ENCODE measurements around the gene ARID5B.

GRCh38 chr10:62112963-62113362 is 211.5 kb downstream of the ARID5B start:
- TF ChIP-seq ZNF232 (CRISPR knock-in tag; IDR thresholded peaks at IDR 0.05) (no peak), CTCF (IDR thresholded peaks at IDR 0.05) (no peak), E2F4 (CRISPR knock-in tag; IDR thresholded peaks at IDR 0.05; ENCODE audit: borderline replicate concordance, low read depth) (no peak), NFE2L1 (CRISPR knock-in tag; IDR thresholded peaks at IDR 0.05) (no peak), TEAD4 (CRISPR knock-in tag; IDR thresholded peaks at IDR 0.05) (no peak), ZNF671 (CRISPR knock-in tag; IDR thresholded peaks at IDR 0.05) (no peak), ZNF423 (CRISPR knock-in tag; IDR thresholded peaks at IDR 0.05) (no peak), MAX (CRISPR knock-in tag; IDR thresholded peaks at IDR 0.05) (no peak), NR2C2 (CRISPR knock-in tag; IDR thresholded peaks at IDR 0.05) (no peak)

Measured in WTC11 (cell line).